Kidney epithelial cell (primary cell): ENCODE data around the gene WDPCP. TPM values are rescaled to one million over a fixed set of nuclear protein-coding genes. Genes with fewer than 3 reads are reported as not detected.
"Not testable (repeated sequence)": the region's sequence is repeated elsewhere in the genome, so short reads cannot be mapped to it uniquely, and the experiment has no call there.

ENCODE experiments used
- DNase-seq: peaks from one replicate; pipeline ENCODE4 v3.0.0-alpha.2; 2010; ENCODE audit warnings: low read depth
- H3K27me3 ChIP-seq: 2 replicates; pipeline ENCODE4 v1.6.0; 2011; ENCODE audit warnings: low read length; ENCODE audit not compliant: control insufficient read depth, insufficient read depth
- H3K36me3 ChIP-seq: 2 replicates; pipeline ENCODE4 v1.5.1; 2011; ENCODE audit warnings: low read length; ENCODE audit not compliant: control insufficient read depth, insufficient read depth
- H3K4me3 ChIP-seq: 2 replicates; pipeline ENCODE4 v1.5.1; 2011; ENCODE audit warnings: low read depth, mild to moderate bottlenecking, control low read depth, low read length
- CTCF ChIP-seq: IDR thresholded peaks from 2 replicates; pipeline ENCODE4 v1.5.1; 2011; ENCODE audit warnings: mild to moderate bottlenecking, moderate library complexity, low read length, control low read depth, inconsistent platforms; ENCODE audit not compliant: insufficient read depth, poor library complexity, severe bottlenecking
- total RNA-seq: library from RNA; depleted of rRNA; stranded (reverse); fragments of >200 nt; gene quantifications from 2 replicates; pipeline ENCODE4 v1.2.3, GENCODE V29; 2015

WDPCP gene
- total RNA-seq, 1 donor from 2014 or later: 3.3 TPM

GRCh38 chr2:63613391-63613901, 25.2 kb upstream of the WDPCP start:
- no peak for DNase-seq
- TF ChIP-seq CTCF: no peak
- H3K36me3 ChIP-seq: no peaks in the 10 kb centered on the region
- no peak overlapping the region for H3K4me3 ChIP-seq
- no peaks in the 10 kb centered on the region for H3K27me3 ChIP-seq

DNA sequence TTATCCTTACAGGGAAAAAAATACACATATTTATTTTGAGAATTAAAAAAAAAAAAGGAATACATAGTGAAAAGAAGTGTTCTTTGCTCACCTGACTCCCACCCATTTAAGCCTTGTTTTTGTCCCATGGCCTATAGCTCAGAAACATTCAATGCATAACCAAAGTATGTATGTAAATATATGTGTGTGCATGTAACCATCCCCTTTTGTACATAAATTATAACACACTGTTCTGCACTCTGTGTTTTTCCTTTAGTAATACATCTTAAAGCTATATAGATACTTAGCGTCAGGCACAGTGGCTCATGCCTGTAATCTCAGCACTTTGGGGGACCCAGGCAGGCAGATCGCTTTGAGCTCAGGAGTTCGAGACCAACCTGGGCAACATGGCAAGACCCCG, 22.2 kb upstream of the WDPCP start:
- TF ChIP-seq CTCF: no peak
- DNase-seq: no peak
- Histone ChIP-seq H3K27me3 (no peaks in the 10 kb centered on the region), H3K4me3 (no peak overlapping the region), H3K36me3 (no peaks in the 10 kb centered on the region)

- H3K36me3 ChIP-seq, H3K4me3 ChIP-seq, H3K27me3 ChIP-seq, DNase-seq: not testable (repeated sequence)
Observed at GRCh38 chr2:63608865-63609264, 20.6 kb upstream of the WDPCP start.

- Histone ChIP-seq H3K27me3 (no peaks in the 10 kb centered on the region), H3K4me3 (no peak overlapping the region), H3K36me3 (peaks cover 2% of the 10 kb centered on the region)
- TF ChIP-seq CTCF: no peak
- no peak for DNase-seq
Observed at GRCh38 chr2:63604666-63605065, 16.4 kb upstream of the WDPCP start.

DNA sequence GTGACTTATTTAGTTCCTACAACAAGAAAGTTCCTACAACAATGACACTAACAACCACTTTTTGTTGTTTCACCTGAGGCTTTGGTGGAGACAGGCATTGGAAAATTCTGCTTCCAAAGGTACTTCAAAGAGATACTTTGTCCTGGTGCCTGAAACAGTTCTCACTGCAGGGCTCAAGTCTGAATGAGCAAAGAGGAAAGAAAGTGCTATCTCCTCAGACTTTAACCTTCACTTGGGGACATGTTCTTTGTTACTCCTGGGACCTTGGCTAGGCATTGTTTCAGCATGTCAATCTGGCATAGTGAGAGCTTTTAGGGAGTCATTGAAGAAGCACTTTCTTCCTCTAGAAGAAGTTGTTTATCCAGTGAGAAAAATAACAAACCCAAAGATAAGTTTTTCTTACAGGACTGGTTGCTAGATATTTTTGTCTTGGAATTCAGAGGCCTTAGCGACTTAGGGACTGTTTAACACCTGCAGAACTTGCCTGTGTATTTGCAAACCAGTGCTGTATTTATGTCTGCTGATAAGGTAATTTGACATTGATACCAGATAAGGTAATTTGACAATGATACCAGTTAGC, 12.7 kb upstream of the WDPCP start:
- TF ChIP-seq CTCF: no peak
- Histone ChIP-seq H3K27me3 (no peaks in the 10 kb centered on the region), H3K4me3 (no peak overlapping the region), H3K36me3 (peaks cover 2% of the 10 kb centered on the region)
- DNase-seq: no peak

- no peak for TF ChIP-seq CTCF
- Histone ChIP-seq H3K4me3 (no peak overlapping the region), H3K27me3 (no peaks in the 10 kb centered on the region), H3K36me3 (peaks cover 2% of the 10 kb centered on the region)
- no peak for DNase-seq
Observed at GRCh38 chr2:63598981-63599380, 10.7 kb upstream of the WDPCP start.
